K562 (cell line): Measurements from ENCODE around the gene SORCS1.

ENCODE experiments used
- EP300 ChIP-seq: IDR thresholded peaks from 2 replicates; pipeline ENCODE4 v1.6.1; 2012; ENCODE audit warnings: low read length, improper control_type of control experiment
- ERF ChIP-seq: fragments of 450-650 bp; formaldehyde crosslinking; IDR thresholded peaks from 2 replicates; pipeline ENCODE4 v1.4.0; 2020; ENCODE audit warnings: mild to moderate bottlenecking, mixed read lengths
- MAFK ChIP-seq: IDR thresholded peaks from 2 replicates; pipeline ENCODE4 v1.6.1; 2011; ENCODE audit warnings: low read length, improper control_type of control experiment
- POLR2A ChIP-seq: fragments of 450-650 bp; conservative IDR thresholded peaks from 2 replicates; pipeline ENCODE4 v1.6.1; 2016

GRCh38 chr10:106816318-106817085 is 348.0 kb downstream of the SORCS1 start:
- no peak for TF ChIP-seq MAFK
- TF ChIP-seq POLR2A, result no peak
- TF ChIP-seq ERF, result no peak
- no peak for TF ChIP-seq EP300
